Raji (cell line): ENCODE measurements around the gene MANSC4.

Experiments
- POLR2A ChIP-seq: IDR thresholded peaks from 2 replicates; pipeline ENCODE4 v1.6.1; 2011; ENCODE audit warnings: low read depth, low read length, control low read depth; ENCODE audit not compliant: insufficient read depth

The MANSC4 gene

GRCh38 chr12:27780612-27781408 lies 774 bp upstream of the MANSC4 start:
- TF ChIP-seq POLR2A = peak; percentile 25; the same call in 1 of the 2 replicates

- TF ChIP-seq POLR2A = no peak
Observed at GRCh38 chr12:27779416-27779919, 568 bp downstream of the MANSC4 start.

GRCh38 chr12:27778206-27778605 lies 1.8 kb downstream of the MANSC4 start:
- TF ChIP-seq POLR2A = no peak

GRCh38 chr12:27777141-27777540 lies 2.9 kb downstream of the MANSC4 start:
- TF ChIP-seq POLR2A = no peak

GRCh38 chr12:27772328-27773049 lies 7.5 kb downstream of the MANSC4 start:
- TF ChIP-seq POLR2A = no peak

GRCh38 chr12:27771481-27772327 lies 8.3 kb downstream of the MANSC4 start:
- no peak for TF ChIP-seq POLR2A

GRCh38 chr12:27769142-27769673 lies 10.8 kb downstream of the MANSC4 start:
- TF ChIP-seq POLR2A = no peak

GRCh38 chr12:27766587-27766986 lies 13.4 kb downstream of the MANSC4 start:
- TF ChIP-seq POLR2A = no peak

- TF ChIP-seq POLR2A = no peak
Observed at GRCh38 chr12:27762757-27763156, 17.3 kb downstream of the MANSC4 start.

- TF ChIP-seq POLR2A = no peak
Observed at GRCh38 chr12:27756670-27757195, 23.3 kb downstream of the MANSC4 start.

- no peak for TF ChIP-seq POLR2A
Observed at GRCh38 chr12:27754795-27755194, 25.2 kb downstream of the MANSC4 start.

- no peak for TF ChIP-seq POLR2A
Observed at GRCh38 chr12:27751386-27752047, 28.5 kb downstream of the MANSC4 start.

GRCh38 chr12:27747111-27747820 lies 32.8 kb downstream of the MANSC4 start:
- TF ChIP-seq POLR2A = no peak

GRCh38 chr12:27743601-27744000 lies 36.4 kb downstream of the MANSC4 start:
- no peak for TF ChIP-seq POLR2A

- TF ChIP-seq POLR2A = no peak
Observed at GRCh38 chr12:27733791-27734190, 46.2 kb downstream of the MANSC4 start.
